ENCODE measurements around the gene AGAP5.

- TF ChIP-seq, protein P1, sequence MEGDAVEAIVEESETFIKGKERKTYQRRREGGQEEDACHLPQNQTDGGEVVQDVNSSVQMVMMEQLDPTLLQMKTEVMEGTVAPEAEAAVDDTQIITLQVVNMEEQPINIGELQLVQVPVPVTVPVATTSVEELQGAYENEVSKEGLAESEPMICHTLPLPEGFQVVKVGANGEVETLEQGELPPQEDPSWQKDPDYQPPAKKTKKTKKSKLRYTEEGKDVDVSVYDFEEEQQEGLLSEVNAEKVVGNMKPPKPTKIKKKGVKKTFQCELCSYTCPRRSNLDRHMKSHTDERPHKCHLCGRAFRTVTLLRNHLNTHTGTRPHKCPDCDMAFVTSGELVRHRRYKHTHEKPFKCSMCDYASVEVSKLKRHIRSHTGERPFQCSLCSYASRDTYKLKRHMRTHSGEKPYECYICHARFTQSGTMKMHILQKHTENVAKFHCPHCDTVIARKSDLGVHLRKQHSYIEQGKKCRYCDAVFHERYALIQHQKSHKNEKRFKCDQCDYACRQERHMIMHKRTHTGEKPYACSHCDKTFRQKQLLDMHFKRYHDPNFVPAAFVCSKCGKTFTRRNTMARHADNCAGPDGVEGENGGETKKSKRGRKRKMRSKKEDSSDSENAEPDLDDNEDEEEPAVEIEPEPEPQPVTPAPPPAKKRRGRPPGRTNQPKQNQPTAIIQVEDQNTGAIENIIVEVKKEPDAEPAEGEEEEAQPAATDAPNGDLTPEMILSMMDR (conservative IDR thresholded peaks at IDR 0.05; ENCODE audit: low read depth, low read length): no peak
- TF ChIP-seq MAZ (IDR thresholded peaks at IDR 0.05; ENCODE audit: borderline replicate concordance, low read depth, low read length) (no peak), BHLHE40 (IDR thresholded peaks at IDR 0.05; ENCODE audit: low read depth, low read length) (no peak), RAD21 (IDR thresholded peaks at IDR 0.05; ENCODE audit: low read length) (no peak), POLR2A (IDR thresholded peaks at IDR 0.05; ENCODE audit: low read depth, low read length) (no peak), SMC3 (IDR thresholded peaks at IDR 0.05; ENCODE audit: low read depth, low read length) (no peak), ELK1 (IDR thresholded peaks at IDR 0.05; ENCODE audit: borderline replicate concordance, low read depth, low read length) (no peak), MXI1 (IDR thresholded peaks at IDR 0.05; ENCODE audit: borderline replicate concordance, low read depth, low read length) (no peak)
- TF ChIP-seq, protein P2, sequence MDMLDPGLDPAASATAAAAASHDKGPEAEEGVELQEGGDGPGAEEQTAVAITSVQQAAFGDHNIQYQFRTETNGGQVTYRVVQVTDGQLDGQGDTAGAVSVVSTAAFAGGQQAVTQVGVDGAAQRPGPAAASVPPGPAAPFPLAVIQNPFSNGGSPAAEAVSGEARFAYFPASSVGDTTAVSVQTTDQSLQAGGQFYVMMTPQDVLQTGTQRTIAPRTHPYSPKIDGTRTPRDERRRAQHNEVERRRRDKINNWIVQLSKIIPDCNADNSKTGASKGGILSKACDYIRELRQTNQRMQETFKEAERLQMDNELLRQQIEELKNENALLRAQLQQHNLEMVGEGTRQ (IDR thresholded peaks at IDR 0.05; ENCODE audit: low read depth, low read length): no peak
These were observed 48.8 kb upstream of the AGAP5 start for GRCh38 chr10:73746721-73747120.
